ENCODE results near the gene MRGPRE. TPM values are rescaled to one million over a fixed set of nuclear protein-coding genes. Genes with fewer than 3 reads are reported as not detected.
A peak's percentile ranks its signal among the peaks of the same experiment; 100 is the strongest.

MRGPRE gene
- total RNA-seq, 1 donor from 2014 or later: 1.0 TPM

- no peak for TF ChIP-seq CTCF (IDR thresholded peaks at IDR 0.05; ENCODE audit: partially characterized antibody, unreplicated experiment)
- no peak for DNase-seq
- Mint-ChIP-seq H3K9me3 (ENCODE audit: unreplicated experiment) (peaks cover 2% of the 10 kb centered on the region), H3K36me3 (ENCODE audit: unreplicated experiment) (no peaks in the 10 kb centered on the region), H3K4me3 (ENCODE audit: unreplicated experiment) (no peak overlapping the region), H3K27me3 (ENCODE audit: unreplicated experiment) (peaks cover 4% of the 10 kb centered on the region), H3K4me1 (ENCODE audit: low read depth, unreplicated experiment) (no peaks in the 10 kb centered on the region), H3K27ac (ENCODE audit: unreplicated experiment) (no peak overlapping the region)
Measured at GRCh38 chr11:3196161-3197043, 35.8 kb downstream of the MRGPRE start.

DNA sequence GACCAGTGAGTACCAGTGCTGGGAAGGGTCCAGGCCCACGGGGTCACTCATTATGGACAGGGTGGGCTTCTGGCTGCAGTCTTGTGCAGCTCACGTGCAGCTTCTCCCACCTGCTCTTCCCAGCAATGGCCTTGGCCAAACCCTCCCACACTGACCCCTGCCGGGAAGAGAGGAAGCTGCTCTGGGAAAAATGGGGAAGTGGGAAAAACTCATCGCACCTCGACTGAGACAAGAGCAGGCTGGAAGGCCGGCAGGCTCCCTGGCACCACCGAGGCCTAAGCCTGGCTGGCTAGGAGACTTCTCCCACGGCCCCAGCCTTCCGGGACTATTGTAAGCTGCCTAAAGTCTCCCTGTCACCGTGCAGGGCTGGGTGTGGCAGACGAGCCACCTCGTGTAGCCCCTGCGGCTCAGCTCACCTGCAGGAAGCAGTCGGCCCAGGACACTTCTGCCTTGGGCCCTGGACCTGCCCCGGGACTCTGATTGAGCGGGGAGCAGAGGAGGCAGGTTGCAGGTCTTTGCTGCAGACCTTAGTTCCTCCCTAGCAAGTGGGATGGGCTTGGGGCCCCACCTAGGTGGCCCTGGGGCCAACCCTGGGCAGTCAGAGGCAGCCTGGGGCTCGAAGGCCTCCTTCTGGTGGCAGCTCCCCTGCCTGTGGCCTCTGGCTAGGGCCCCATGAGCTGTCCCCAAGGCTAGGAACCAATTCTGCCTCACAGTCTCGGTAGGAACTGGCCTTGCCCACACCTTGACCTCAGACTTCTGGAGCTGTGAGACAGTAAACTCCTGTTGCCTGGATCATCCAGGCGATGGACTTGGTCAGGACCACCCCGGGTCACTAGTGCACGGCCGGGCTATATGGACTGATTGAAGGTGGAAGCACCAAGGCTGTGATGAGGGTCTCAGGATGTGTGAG lies 36.7 kb downstream of the MRGPRE start:
- Mint-ChIP-seq H3K36me3 (ENCODE audit: unreplicated experiment) (no peaks in the 10 kb centered on the region), H3K4me1 (ENCODE audit: low read depth, unreplicated experiment) (no peaks in the 10 kb centered on the region), H3K9me3 (ENCODE audit: unreplicated experiment) (peaks cover 2% of the 10 kb centered on the region), H3K27me3 (ENCODE audit: unreplicated experiment) (peaks cover 4% of the 10 kb centered on the region), H3K4me3 (ENCODE audit: unreplicated experiment) (no peak overlapping the region), H3K27ac (ENCODE audit: unreplicated experiment) (no peak overlapping the region)
- TF ChIP-seq CTCF (IDR thresholded peaks at IDR 0.05; ENCODE audit: partially characterized antibody, unreplicated experiment): peak; percentile 8
- no peak for DNase-seq

- Mint-ChIP-seq H3K27ac (ENCODE audit: unreplicated experiment) (no peak overlapping the region), H3K4me3 (ENCODE audit: unreplicated experiment) (no peak overlapping the region), H3K4me1 (ENCODE audit: low read depth, unreplicated experiment) (no peaks in the 10 kb centered on the region), H3K27me3 (ENCODE audit: unreplicated experiment) (peaks cover 4% of the 10 kb centered on the region), H3K36me3 (ENCODE audit: unreplicated experiment) (no peaks in the 10 kb centered on the region), H3K9me3 (ENCODE audit: unreplicated experiment) (peaks cover 2% of the 10 kb centered on the region)
- DNase-seq: no peak
- no peak for TF ChIP-seq CTCF (IDR thresholded peaks at IDR 0.05; ENCODE audit: partially characterized antibody, unreplicated experiment)
Measured at GRCh38 chr11:3194016-3194816, 38.0 kb downstream of the MRGPRE start.

- DNase-seq: no peak
Measured at GRCh38 chr11:3193373-3194015, 38.7 kb downstream of the MRGPRE start.

More at GRCh38 chr11:3193373-3194015, 38.7 kb downstream of the MRGPRE start:
- Mint-ChIP-seq H3K27me3 (ENCODE audit: unreplicated experiment) (peaks cover 4% of the 10 kb centered on the region), H3K27ac (ENCODE audit: unreplicated experiment) (no peak overlapping the region), H3K9me3 (ENCODE audit: unreplicated experiment) (peaks cover 2% of the 10 kb centered on the region), H3K4me3 (ENCODE audit: unreplicated experiment) (no peak overlapping the region), H3K4me1 (ENCODE audit: low read depth, unreplicated experiment) (no peaks in the 10 kb centered on the region), H3K36me3 (ENCODE audit: unreplicated experiment) (no peaks in the 10 kb centered on the region)
- no peak for TF ChIP-seq CTCF (IDR thresholded peaks at IDR 0.05; ENCODE audit: partially characterized antibody, unreplicated experiment)

Measured in glutamatergic neuron (in vitro differentiated cells).